GM21390 (cell line): ENCODE results near the gene LDLRAD3.
A peak's percentile ranks its signal among the peaks of the same experiment; 100 is the strongest.
"Not testable (repeated sequence)": the region's sequence is repeated elsewhere in the genome, so short reads cannot be mapped to it uniquely, and the experiment has no call there.

Experiments used
- ATAC-seq: cut with Tn5 transposase; IDR thresholded peaks from one replicate; pipeline ENCODE4 v1.9.1; 2021; ENCODE audit not compliant: unreplicated experiment

LDLRAD3 gene

GRCh38 chr11:35943713-35944502 is at the start of gene LDLRAD3:
Gene LDLRAD3 (plus strand): TSS chr11:35944062. CDS start chr11:35944099, 37 bp downstream.
- ATAC-seq: peak; percentile 65

DNA sequence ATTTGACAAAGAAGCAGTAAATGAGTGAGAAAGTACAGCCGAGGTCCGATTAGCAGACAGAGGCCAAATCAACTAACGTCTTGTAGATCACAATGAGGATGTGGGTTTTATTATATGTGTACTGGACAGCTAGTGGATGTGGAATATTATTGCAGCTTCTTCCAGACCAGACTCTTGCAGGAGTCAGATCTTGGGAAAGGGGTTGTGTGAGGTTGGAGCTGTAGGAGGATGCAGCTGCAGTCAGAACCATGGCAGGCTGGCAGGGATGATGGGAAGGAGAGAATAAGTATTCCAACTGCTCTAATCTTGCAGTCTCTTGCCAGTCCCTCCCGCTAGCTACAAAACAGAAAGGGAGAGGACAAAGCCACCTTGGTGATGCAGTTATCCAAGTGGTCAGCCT is 46.8 kb upstream of the LDLRAD3 start:
- ATAC-seq: no peak

DNA sequence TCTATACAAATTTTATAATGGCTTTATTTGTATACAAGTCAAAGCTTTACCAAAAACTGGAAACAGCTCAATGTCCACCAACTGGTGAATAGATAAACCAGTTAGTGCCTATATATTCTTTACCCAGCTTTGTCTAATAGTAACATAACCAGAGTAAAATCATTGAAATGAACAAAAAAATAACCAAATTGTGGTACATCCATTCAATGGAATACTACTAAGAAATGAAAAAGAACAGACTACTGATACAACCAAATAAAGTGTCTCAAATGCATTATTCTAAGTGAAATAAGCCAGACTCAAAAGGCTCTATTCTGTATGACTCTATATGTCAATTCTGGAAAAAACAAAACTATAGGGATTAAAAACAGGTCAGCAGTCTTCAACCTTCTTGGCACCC is 40.9 kb upstream of the LDLRAD3 start:
- ATAC-seq: no peak

DNA sequence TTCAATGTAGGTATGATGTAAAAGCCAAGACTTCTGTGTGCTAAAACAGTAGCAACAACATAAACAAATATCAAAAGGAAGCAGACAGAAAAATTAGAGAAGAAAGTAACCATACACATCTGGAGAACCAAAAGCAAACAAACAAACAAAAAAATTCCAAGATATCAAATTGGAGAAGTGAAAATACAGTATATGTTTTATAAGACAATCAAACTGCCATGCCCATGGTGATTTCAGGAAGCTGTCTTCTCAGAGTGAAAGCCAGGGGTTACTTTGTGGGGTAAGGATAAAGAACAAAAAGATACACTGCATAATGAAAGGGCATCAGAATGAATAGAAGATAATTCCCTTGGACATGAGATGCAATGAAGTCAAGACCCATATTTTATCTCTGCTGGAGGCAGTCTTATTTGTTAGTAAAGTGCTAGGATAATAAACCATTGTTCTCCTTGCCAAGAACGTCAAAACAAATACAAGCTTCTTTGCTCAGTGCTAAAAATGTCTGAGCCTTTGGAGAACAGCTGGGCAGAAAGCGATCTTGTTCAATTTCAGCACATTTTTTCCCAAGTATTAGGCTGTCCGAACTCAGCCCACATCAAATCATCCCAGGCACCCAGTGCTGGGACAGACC is 38.1 kb upstream of the LDLRAD3 start:
- no peak for ATAC-seq

GRCh38 chr11:35906277-35906661 is 37.6 kb upstream of the LDLRAD3 start:
- ATAC-seq: no peak

DNA sequence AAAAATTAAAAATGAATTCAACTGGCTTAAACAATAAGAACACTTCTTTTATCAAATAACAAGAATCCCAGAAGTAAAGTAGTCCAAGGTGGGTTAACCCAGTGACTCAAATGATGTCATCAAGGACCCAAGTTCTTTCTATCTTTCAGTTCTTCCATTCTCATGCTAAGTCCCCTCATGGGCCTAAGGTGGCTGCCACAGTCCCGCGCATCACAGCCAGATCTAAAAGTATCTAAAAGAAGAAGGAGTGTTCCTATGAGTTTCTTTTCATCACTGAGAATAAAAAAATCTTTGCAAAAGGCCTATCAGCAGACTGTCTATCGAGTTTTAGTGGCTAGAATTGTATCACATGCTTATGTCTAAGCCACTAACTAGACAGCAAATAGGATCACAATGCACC is 37.2 kb upstream of the LDLRAD3 start:
- ATAC-seq: no peak

GRCh38 chr11:35907648-35908431 is 36.0 kb upstream of the LDLRAD3 start:
- ATAC-seq: peak; percentile 84

DNA sequence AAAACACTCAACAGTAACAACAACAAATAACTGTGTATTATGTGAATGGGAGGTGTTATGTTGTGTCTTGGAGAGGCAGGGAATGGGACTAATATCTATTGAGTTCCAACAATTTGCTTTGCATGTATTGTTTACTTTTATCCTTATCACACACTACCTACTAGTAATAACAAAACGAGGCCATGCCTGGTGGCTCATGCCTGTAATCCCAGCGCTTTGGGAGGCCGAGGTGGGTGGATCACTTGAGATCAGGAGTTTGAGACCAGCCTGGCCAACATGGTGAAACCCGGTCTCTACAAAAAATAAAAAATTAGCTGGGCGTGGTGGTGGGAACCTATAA is 35.5 kb upstream of the LDLRAD3 start:
- ATAC-seq: peak; percentile 5

GRCh38 chr11:35909511-35910265 is 34.2 kb upstream of the LDLRAD3 start:
- ATAC-seq: no peak

DNA sequence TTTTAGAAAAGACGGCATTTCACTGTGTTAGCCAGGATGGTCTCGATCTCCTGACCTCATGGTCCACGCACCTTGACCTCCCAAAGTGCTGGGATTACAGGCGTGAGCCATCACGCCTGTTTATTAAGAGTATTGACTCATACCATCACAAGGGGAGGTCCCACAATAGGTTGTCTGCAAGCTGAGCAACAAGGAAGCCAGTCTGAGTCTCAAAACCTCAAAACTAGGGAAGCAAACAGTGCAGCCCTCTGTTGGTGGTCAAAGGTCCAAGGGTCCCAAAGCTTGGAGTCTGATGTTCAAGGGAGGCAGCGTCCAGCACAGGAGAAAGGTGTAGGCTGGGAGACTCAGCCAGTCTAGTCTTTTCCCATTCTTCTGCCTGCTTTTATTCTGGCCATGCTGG is 32.8 kb upstream of the LDLRAD3 start:
- no peak for ATAC-seq

DNA sequence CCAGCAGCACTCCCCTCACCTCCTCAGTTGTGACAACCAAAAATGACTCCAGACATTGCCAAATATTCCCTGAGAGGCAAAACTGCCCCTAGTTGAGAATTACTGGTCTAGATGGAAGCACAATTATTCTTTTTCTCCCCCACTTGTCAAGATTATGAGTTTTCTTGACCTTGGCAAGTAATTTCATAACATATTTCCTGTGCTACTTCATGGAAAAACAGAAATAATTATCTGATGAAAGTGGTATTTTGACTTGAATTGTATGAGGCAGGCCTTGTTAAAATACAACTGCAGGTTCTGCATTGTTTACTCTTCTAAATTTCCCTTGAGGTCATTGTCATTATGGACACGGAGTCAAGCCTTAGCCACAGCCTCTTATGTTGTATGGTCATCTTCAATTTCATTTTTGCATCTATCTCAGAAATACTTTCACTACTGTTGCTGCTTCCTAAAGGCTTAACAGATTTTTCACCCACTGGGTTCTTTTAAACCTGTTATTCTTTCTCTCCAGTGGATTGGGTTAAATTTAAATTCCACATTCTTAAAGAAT is 32.2 kb upstream of the LDLRAD3 start:
- no peak for ATAC-seq

DNA sequence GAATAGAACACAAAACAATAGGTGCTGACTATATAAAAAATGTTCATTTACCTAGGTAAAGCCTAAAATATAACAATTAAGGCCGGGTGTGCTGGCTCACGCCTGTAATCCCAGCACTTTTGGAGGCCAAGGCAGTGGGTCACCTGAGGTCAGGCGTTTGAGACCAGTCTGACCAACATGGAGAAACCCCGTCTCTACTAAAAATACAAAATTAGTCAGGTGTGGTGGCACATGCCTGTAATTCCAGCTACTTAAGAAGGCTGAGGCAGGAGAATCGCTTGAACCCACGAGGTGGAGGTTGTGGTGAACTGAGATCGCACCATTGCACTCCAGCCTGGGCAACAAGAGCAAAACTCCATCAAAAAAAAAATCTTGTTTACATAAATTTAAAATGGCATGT is 31.4 kb upstream of the LDLRAD3 start:
- not testable (repeated sequence) for ATAC-seq

GRCh38 chr11:35912883-35913624 is 30.8 kb upstream of the LDLRAD3 start:
- no peak for ATAC-seq

GRCh38 chr11:35914816-35915215 is 29.0 kb upstream of the LDLRAD3 start:
- no peak for ATAC-seq

DNA sequence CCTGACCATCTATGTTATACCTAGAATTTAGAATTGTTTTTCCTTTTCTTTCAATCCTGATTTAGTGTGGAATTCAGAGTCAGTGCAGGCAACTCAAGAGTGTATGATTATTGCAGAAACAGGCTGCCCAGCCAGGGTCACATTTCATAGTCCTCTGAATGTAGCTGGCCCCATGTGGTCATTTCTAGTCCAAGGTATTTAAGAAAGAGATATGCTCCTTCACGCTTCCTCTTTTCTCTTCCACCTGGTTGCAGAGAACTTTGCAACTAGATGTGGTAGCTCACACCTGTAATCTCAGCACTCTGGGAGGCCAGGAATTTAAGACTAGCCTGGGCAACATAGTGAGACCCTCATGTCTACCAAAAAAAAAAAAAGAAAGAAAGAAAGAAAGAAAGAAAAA is 27.6 kb upstream of the LDLRAD3 start:
- no peak for ATAC-seq

DNA sequence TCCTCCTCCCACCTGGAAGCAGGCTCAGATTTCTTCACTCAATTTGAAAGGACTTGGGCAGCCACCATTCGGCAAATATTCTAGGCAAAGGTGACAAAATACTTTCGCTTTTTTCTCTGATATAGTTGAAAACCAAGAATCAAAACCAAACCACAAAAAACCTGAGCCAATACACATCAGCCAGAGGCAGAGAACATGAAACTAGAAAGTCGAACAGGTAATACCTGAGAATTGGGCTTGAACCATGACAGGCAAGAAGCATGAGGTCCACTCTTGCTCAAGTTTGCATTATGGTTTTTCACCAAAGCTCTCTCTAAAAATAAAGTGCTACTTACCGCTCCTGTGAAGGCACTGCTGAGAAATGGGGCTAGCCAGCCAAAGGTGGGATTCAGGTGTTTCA is 26.2 kb upstream of the LDLRAD3 start:
- peak; percentile 69 for ATAC-seq

DNA sequence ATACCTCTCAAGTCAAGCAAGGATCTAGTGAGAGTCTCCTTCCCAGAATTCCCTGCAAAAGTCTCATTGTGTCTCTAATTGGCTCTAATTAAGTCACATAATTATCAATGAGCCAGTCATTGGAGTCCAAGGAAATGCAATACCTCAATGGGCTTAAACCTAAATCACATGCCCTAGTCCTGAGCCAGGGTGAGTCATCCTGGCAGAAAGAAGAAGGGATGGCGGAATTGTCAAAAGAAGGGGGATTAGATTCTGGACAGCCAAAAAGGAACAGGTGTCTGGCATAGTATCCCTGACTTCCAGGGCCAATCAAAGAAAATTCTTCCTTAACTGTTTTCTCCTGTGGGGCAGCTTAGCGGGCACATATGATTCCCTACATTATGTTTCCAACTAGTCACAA is 25.1 kb upstream of the LDLRAD3 start:
- ATAC-seq: no peak

GRCh38 chr11:35919244-35919643 is 24.6 kb upstream of the LDLRAD3 start:
- no peak for ATAC-seq

GRCh38 chr11:35923452-35923851 is 20.4 kb upstream of the LDLRAD3 start:
- no peak for ATAC-seq

GRCh38 chr11:35924811-35925210 is 19.1 kb upstream of the LDLRAD3 start:
- no peak for ATAC-seq
